SK-N-SH treated with all-trans-retinoic acid at 6 μM for 48 hours (cell line): ENCODE measurements around the gene CHMP2A.

ENCODE experiments used
- ATAC-seq: fragments of 200-7000 bp; cut with Tn5 transposase; 3 replicates; pipeline ENCODE4 v1.9.1; 2020; ENCODE audit warnings: mild to moderate bottlenecking, moderate library complexity
- ARNTL ChIP-seq: fragments of 450-650 bp; formaldehyde crosslinking; IDR thresholded peaks from 2 replicates; pipeline ENCODE4 v1.5.0; 2020; ENCODE audit warnings: low read depth, mild to moderate bottlenecking, moderate library complexity, borderline replicate concordance
- CSDC2 ChIP-seq: fragments of 250-450 bp; sonication (Bioruptor Pico); IDR thresholded peaks from 2 replicates; pipeline ENCODE4 v1.5.0; 2020; ENCODE audit warnings: mild to moderate bottlenecking, moderate library complexity
- CSRNP3 ChIP-seq: fragments of 250-450 bp; sonication (Bioruptor Pico); IDR thresholded peaks from 2 replicates; pipeline ENCODE4 v1.5.1; 2021; ENCODE audit warnings: mild to moderate bottlenecking, moderate library complexity
- ESRRG ChIP-seq: fragments of 250-450 bp; sonication (Bioruptor Pico); IDR thresholded peaks from 2 replicates; pipeline ENCODE4 v1.6.1; 2021; ENCODE audit warnings: mild to moderate bottlenecking
- GLIS3 ChIP-seq: fragments of 250-450 bp; sonication (Bioruptor Pico); IDR thresholded peaks from 2 replicates; pipeline ENCODE4 v1.5.0; 2020; ENCODE audit warnings: mild to moderate bottlenecking, moderate library complexity
- OSR1 ChIP-seq: fragments of 250-450 bp; sonication (Bioruptor Pico); IDR thresholded peaks from 2 replicates; pipeline ENCODE4 v1.8.0; 2022; ENCODE audit warnings: moderate library complexity, mild to moderate bottlenecking, inconsistent platforms
- PATZ1 ChIP-seq: fragments of 250-450 bp; sonication (Bioruptor Pico); IDR thresholded peaks from 2 replicates; pipeline ENCODE4 v1.8.0; 2020; ENCODE audit warnings: mild to moderate bottlenecking, moderate library complexity, borderline replicate concordance
- POU6F1 ChIP-seq: fragments of 250-450 bp; sonication (Bioruptor Pico); IDR thresholded peaks from 2 replicates; pipeline ENCODE4 v1.8.0; 2021; ENCODE audit warnings: low read depth, mild to moderate bottlenecking, moderate library complexity, borderline replicate concordance
- PPARA ChIP-seq: fragments of 250-450 bp; sonication (Bioruptor Pico); IDR thresholded peaks from 2 replicates; pipeline ENCODE4 v1.5.0; 2020; ENCODE audit warnings: mild to moderate bottlenecking, borderline replicate concordance
- SNAI2 ChIP-seq: fragments of 250-450 bp; sonication (Bioruptor Pico); IDR thresholded peaks from 2 replicates; pipeline ENCODE4 v1.5.0; 2020; ENCODE audit warnings: mild to moderate bottlenecking, moderate library complexity
- TCF4 ChIP-seq: fragments of 250-450 bp; sonication (Bioruptor Pico); IDR thresholded peaks from 2 replicates; pipeline ENCODE4 v1.8.0; 2021; ENCODE audit warnings: mild to moderate bottlenecking, moderate library complexity, borderline replicate concordance
- TOX ChIP-seq: fragments of 250-450 bp; sonication (Bioruptor Pico); IDR thresholded peaks from 2 replicates; pipeline ENCODE4 v1.8.0; 2021; ENCODE audit warnings: mild to moderate bottlenecking, moderate library complexity, borderline replicate concordance
- TSHZ2 ChIP-seq: fragments of 250-450 bp; sonication (Bioruptor Pico); IDR thresholded peaks from 2 replicates; pipeline ENCODE4 v1.5.0; 2020; ENCODE audit warnings: mild to moderate bottlenecking, moderate library complexity
- ZC3H10 ChIP-seq: fragments of 250-450 bp; sonication (Bioruptor Pico); IDR thresholded peaks from 2 replicates; pipeline ENCODE4 v1.5.1; 2021; ENCODE audit warnings: mild to moderate bottlenecking, moderate library complexity
- ZFP3 ChIP-seq: fragments of 250-450 bp; sonication (Bioruptor Pico); IDR thresholded peaks from 2 replicates; pipeline ENCODE4 v1.5.0; 2020; ENCODE audit warnings: mild to moderate bottlenecking, moderate library complexity
- ZFP30 ChIP-seq: fragments of 450-650 bp; formaldehyde crosslinking; IDR thresholded peaks from 2 replicates; pipeline ENCODE4 v1.5.0; 2022; ENCODE audit warnings: mild to moderate bottlenecking, moderate library complexity
- ZNF565 ChIP-seq: fragments of 450-650 bp; formaldehyde crosslinking; conservative IDR thresholded peaks from 2 replicates; pipeline ENCODE4 v1.5.0; 2020; ENCODE audit warnings: low read depth, mild to moderate bottlenecking, moderate library complexity
- ZNF70 ChIP-seq: fragments of 450-650 bp; formaldehyde crosslinking; IDR thresholded peaks from 2 replicates; pipeline ENCODE4 v1.5.0; 2020; ENCODE audit warnings: mild to moderate bottlenecking, moderate library complexity
- ZNF8 ChIP-seq: fragments of 450-650 bp; formaldehyde crosslinking; IDR thresholded peaks from 2 replicates; pipeline ENCODE4 v1.5.0; 2020; ENCODE audit warnings: mild to moderate bottlenecking, moderate library complexity

Gene CHMP2A

GRCh38 chr19:58569191-58569942, 14.5 kb upstream of the CHMP2A start:
- TF ChIP-seq ZC3H10 (CRISPR knock-in tag) (no peak), ZNF8 (CRISPR knock-in tag) (no peak), TSHZ2 (no peak)
- ATAC-seq = no peak

GRCh38 chr19:58568453-58569130, 13.7 kb upstream of the CHMP2A start:
- TF ChIP-seq OSR1 (no peak), TOX (CRISPR knock-in tag) (no peak), ZNF8 (CRISPR knock-in tag) (no peak), CSDC2 (no peak), GLIS3 (CRISPR knock-in tag) (no peak), PPARA (CRISPR knock-in tag) (no peak), ZC3H10 (CRISPR knock-in tag) (no peak), ZNF70 (no peak), SNAI2 (CRISPR knock-in tag) (no peak)

GRCh38 chr19:58566989-58567388, 12.1 kb upstream of the CHMP2A start:
- TF ChIP-seq CSRNP3 (CRISPR knock-in tag) (no peak), POU6F1 (CRISPR knock-in tag) (no peak), PATZ1 (CRISPR knock-in tag) (no peak), ZFP30 (CRISPR knock-in tag) (no peak), ARNTL (CRISPR knock-in tag) (no peak)
- ATAC-seq = no peak

More at GRCh38 chr19:58568453-58569130, 13.7 kb upstream of the CHMP2A start:
- ATAC-seq = no peak

GRCh38 chr19:58563823-58564222, 8.9 kb upstream of the CHMP2A start:
- no peak for ATAC-seq
- TF ChIP-seq ZFP3 = no peak
- no peak for TF ChIP-seq ZFP30 (CRISPR knock-in tag)
- no peak for TF ChIP-seq TCF4 (CRISPR knock-in tag)
- no peak for TF ChIP-seq ZNF565 (CRISPR knock-in tag)
- TF ChIP-seq POU6F1 (CRISPR knock-in tag) = no peak
- no peak for TF ChIP-seq ARNTL (CRISPR knock-in tag)
- TF ChIP-seq ESRRG (CRISPR knock-in tag) = no peak
- TF ChIP-seq ZNF70 = no peak
- no peak for TF ChIP-seq ZC3H10 (CRISPR knock-in tag)
- no peak for TF ChIP-seq SNAI2 (CRISPR knock-in tag)
- no peak for TF ChIP-seq PATZ1 (CRISPR knock-in tag)
- no peak for TF ChIP-seq PPARA (CRISPR knock-in tag)
- TF ChIP-seq OSR1 = no peak
- no peak for TF ChIP-seq TOX (CRISPR knock-in tag)
